Spleen (tissue), 7 donors: ENCODE data around the gene DRD5.

Experiments used
- CTCF ChIP-seq, 11 experiments: fragments of 200-600 bp in 7 of 11; fragments of 450-650 bp in 4 of 11; sonication (generic) in 4 of 11; IDR thresholded peaks in 8 of 11; conservative IDR thresholded peaks in 3 of 11; 1 replicate in 7 of 11; 2 replicates in 4 of 11; pipeline versions ENCODE4 v1.4.0 to v1.8.0; 2016 to 2021; ENCODE audit warnings: antibody characterized with exemption in 11 of 11, inconsistent platforms in 4 of 11, mild to moderate bottlenecking in 1 of 11
- POLR2A ChIP-seq, 3 donors: fragments of 450-650 bp; IDR thresholded peaks; one replicate each; pipeline ENCODE4 v1.5.1; 2017; ENCODE audit warnings: antibody characterized with exemption in 3 of 3, mild to moderate bottlenecking in 1 of 3
- POLR2AphosphoS5 ChIP-seq, 3 donors: sonication (generic); formaldehyde crosslinking; IDR thresholded peaks; one replicate each; pipeline ENCODE4 v1.5.1; 2017; ENCODE audit warnings: antibody characterized with exemption in 3 of 3
- donor health status: DM: no; HTN: no; CAD: no; lungs with moderate emphysema.
- donor health status: DM: no; HTN: no; CAD: no.
- donor health status: DM: no; HTN: no; CAD: no.

- TF ChIP-seq CTCF (IDR thresholded peaks at IDR 0.05 in 8 of 11, conservative IDR thresholded peaks at IDR 0.05 in 3 of 11): no peak
- no peak for TF ChIP-seq POLR2A (IDR thresholded peaks at IDR 0.05)
- no peak for TF ChIP-seq POLR2AphosphoS5 (IDR thresholded peaks at IDR 0.05)
These were observed 10.4 kb upstream of the DRD5 start for GRCh38 chr4:9771034-9771433.
